NB4 (cell line): ENCODE measurements around the gene TIPARP.

Experiments used
- DNase-seq: peaks from one replicate; pipeline ENCODE4 v3.0.0; 2010; ENCODE audit warnings: low read depth
- H3K4me3 ChIP-seq: one replicate; pipeline ENCODE4 v1.5.1; 2011; ENCODE audit warnings: mild to moderate bottlenecking, low read depth, low read length, moderate library complexity
- MAX ChIP-seq: IDR thresholded peaks from 2 replicates; pipeline ENCODE4 v1.6.1; 2011; ENCODE audit warnings: low read depth, low read length
- MYC ChIP-seq: IDR thresholded peaks from 2 replicates; pipeline ENCODE4 v1.6.1; 2011; ENCODE audit warnings: low read depth, low read length
- POLR2A ChIP-seq: IDR thresholded peaks from 2 replicates; pipeline ENCODE4 v1.6.1; 2011; ENCODE audit warnings: mild to moderate bottlenecking; ENCODE audit not compliant: insufficient read length; ENCODE audit errors: extremely low read depth
- TF ChIP-seq, protein P1 (sequence below): IDR thresholded peaks from one replicate; pipeline ENCODE4 v1.5.1; 2012; ENCODE audit warnings: low read depth, low read length

Gene TIPARP

DNA sequence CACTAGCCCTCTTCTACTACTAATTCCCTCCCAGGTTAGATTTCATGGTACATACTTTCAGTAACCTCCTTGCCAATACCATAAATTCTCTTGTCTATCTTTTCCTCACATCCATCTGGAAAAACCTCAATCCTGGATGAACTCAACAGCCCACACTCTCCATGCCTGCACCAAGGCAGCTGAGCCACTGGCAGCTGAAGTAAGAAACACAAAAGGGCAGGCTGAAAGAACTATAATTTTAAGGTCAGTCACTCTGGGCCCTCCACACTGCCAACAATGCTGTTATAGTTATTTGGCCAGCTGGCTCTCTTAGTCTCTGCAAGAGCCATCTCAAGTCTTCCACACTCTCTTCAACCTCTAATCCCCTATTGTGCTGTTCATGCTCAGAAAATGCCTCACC is 15.1 kb upstream of the TIPARP start:
- H3K4me3 ChIP-seq, result no peak overlapping the region
- DNase-seq, result no peak
- TF ChIP-seq POLR2A (no peak), MAX (no peak), MYC (no peak)
- TF ChIP-seq, protein P1, sequence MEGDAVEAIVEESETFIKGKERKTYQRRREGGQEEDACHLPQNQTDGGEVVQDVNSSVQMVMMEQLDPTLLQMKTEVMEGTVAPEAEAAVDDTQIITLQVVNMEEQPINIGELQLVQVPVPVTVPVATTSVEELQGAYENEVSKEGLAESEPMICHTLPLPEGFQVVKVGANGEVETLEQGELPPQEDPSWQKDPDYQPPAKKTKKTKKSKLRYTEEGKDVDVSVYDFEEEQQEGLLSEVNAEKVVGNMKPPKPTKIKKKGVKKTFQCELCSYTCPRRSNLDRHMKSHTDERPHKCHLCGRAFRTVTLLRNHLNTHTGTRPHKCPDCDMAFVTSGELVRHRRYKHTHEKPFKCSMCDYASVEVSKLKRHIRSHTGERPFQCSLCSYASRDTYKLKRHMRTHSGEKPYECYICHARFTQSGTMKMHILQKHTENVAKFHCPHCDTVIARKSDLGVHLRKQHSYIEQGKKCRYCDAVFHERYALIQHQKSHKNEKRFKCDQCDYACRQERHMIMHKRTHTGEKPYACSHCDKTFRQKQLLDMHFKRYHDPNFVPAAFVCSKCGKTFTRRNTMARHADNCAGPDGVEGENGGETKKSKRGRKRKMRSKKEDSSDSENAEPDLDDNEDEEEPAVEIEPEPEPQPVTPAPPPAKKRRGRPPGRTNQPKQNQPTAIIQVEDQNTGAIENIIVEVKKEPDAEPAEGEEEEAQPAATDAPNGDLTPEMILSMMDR, result no peak

DNA sequence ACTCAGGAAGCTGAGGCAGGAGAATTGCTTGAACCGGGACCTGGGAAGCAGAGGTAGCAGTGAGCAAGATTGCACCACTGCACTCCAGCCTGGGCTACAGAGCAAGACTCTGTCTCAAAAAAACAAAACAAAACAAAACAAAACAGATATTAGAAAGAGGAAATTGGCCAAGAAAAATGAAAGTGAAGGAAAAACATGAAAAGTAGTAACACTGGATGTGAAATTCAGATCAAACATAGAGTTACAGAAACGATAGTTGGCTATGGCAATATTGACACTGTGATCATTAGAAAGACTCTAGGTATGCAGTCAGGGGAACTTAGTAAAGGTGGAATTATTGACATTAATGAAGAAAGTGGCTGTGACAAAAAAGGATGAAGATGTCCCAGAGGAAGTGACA is 13.2 kb upstream of the TIPARP start:
- DNase-seq, result no peak
- no peak overlapping the region for H3K4me3 ChIP-seq
- TF ChIP-seq MAX (no peak), POLR2A (no peak), MYC (no peak)
- TF ChIP-seq, protein P1, result no peak

- TF ChIP-seq, protein P1, result no peak
- TF ChIP-seq MAX, result no peak
- TF ChIP-seq MYC, result no peak
- TF ChIP-seq POLR2A, result no peak
- no peak overlapping the region for H3K4me3 ChIP-seq
- no peak for DNase-seq
Measured at GRCh38 chr3:156664011-156664830, 10.2 kb upstream of the TIPARP start.

DNA sequence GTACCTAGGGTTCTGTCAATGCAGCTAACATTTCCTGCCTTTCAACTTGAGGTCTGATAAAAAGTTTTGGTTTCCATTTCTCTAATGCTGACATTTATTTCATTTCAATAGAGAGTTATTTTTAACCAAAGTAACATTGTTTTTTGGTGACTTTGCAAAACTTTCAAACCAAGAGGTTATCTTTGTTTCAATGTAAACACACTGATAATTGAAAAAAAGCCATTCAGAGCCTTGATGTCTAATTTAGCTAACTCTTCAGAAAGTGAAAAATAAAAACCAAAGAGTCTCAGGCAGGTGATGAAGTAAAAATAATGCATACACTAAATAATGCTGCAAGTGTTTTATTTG is 9.6 kb upstream of the TIPARP start:
- no peak overlapping the region for H3K4me3 ChIP-seq
- DNase-seq, result no peak
- TF ChIP-seq MAX (no peak), MYC (no peak), POLR2A (no peak)
- TF ChIP-seq, protein P1, result no peak

- TF ChIP-seq MAX (no peak), POLR2A (no peak), MYC (no peak)
- TF ChIP-seq, protein P1, result no peak
- peak; percentile 22 for DNase-seq
- H3K4me3 ChIP-seq, result no peak overlapping the region
Measured at GRCh38 chr3:156665291-156665690, 9.1 kb upstream of the TIPARP start.
